ENCODE measurements around the gene RBM4.
"Not testable (repeated sequence)": the region's sequence is repeated elsewhere in the genome, so short reads cannot be mapped to it uniquely, and the experiment has no call there.

The RBM4 gene

DNA sequence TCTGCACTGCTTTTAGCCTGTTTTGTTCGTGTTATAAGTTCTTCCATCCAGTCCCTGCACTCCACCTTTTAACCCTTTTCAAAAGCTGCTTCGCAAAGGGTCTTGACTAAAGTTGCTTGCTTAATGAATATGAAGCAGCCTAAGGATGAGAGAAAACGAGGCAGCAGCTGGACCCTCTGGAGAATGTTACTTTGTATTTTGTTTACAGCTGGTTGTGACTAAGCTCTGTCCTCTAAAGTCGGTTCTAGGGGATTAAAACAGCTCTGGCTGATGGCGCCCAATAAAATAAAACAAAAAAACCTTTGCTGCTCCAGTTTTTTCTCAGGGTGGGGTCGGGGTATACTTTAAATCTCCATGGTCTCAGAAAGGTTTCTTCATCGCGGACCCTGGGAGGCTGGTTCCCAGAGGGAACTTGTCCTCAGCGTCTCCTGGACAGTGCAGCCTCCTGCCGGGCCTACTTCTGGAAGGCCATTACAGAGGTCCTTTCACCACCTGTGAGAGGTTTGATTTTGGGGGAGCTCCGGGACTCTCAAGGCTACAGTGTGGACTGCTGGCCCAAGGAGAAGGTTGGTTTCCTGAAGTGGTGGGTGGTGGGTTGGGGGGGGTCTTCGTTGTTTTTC is 836 bp upstream of the RBM4 start:
- DNase-seq (ENCODE audit: low read depth) = no peak
- TF ChIP-seq, protein P1, sequence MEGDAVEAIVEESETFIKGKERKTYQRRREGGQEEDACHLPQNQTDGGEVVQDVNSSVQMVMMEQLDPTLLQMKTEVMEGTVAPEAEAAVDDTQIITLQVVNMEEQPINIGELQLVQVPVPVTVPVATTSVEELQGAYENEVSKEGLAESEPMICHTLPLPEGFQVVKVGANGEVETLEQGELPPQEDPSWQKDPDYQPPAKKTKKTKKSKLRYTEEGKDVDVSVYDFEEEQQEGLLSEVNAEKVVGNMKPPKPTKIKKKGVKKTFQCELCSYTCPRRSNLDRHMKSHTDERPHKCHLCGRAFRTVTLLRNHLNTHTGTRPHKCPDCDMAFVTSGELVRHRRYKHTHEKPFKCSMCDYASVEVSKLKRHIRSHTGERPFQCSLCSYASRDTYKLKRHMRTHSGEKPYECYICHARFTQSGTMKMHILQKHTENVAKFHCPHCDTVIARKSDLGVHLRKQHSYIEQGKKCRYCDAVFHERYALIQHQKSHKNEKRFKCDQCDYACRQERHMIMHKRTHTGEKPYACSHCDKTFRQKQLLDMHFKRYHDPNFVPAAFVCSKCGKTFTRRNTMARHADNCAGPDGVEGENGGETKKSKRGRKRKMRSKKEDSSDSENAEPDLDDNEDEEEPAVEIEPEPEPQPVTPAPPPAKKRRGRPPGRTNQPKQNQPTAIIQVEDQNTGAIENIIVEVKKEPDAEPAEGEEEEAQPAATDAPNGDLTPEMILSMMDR (IDR thresholded peaks at IDR 0.05; ENCODE audit: low read depth, low read length, missing control alignments) = no peak
- in situ Hi-C loops (cut with HindIII; ENCODE audit: low sequenced_read_pairs) = no loop called here
- peak overlapping the region; percentile 68 for H3K4me3 ChIP-seq (ENCODE audit: low read depth, low read length)

DNA sequence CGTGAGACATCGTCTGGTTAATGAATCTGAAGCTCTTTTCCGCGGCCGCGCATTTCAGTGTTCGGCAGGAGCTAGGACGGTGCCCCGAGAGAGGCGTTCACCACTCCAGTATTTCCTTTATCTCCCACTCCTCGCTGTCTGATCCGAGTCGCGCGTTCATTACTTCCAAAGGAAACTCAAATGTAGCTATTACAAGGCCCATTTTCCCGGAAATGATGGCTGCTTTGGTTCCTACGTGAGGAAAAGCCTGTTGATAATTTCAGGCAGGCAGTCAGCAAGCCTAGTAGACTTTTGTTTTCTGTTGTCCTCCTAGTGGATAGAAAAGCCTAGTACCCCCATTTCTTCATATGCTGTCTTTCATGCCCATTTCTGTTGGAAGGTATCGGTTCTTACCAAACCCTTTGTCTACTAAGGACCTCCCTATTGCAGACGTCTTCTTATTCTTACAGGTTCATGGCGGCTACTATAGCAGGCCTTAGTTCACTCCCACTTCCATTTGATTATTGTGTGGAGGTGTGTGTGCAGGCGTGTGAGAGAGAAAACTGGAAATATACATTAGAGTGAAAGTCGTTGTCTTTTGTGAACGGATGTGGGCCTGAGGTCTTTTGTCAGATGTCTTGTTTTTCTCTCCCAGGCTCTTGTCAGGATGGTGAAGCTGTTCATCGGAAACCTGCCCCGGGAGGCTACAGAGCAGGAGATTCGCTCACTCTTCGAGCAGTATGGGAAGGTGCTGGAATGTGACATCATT is 737 bp downstream of the RBM4 start:
- TF ChIP-seq, protein P1 (IDR thresholded peaks at IDR 0.05; ENCODE audit: low read depth, low read length, missing control alignments) = peak; percentile 9
- DNase-seq (ENCODE audit: low read depth) = no peak
- in situ Hi-C loops (cut with HindIII; ENCODE audit: low sequenced_read_pairs) = no loop called here

DNA sequence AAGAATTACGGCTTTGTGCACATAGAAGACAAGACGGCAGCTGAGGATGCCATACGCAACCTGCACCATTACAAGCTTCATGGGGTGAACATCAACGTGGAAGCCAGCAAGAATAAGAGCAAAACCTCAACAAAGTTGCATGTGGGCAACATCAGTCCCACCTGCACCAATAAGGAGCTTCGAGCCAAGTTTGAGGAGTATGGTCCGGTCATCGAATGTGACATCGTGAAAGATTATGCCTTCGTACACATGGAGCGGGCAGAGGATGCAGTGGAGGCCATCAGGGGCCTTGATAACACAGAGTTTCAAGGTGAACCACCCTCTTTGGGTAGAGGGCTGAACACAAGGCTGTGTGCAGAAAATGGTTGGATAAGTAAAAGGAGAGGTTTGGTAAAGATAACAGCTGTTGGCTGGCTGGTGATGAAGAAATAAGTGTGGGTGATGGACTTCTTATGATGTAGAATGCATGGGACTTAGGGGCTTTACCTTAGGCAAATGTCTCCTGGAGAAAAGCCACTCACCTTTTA is 1.4 kb downstream of the RBM4 start:
- DNase-seq (ENCODE audit: low read depth); in situ Hi-C loops (cut with HindIII; ENCODE audit: low sequenced_read_pairs): not testable (repeated sequence)
- H3K4me3 ChIP-seq (ENCODE audit: low read depth, low read length) = peak overlapping the region; percentile 68

More for the DNA sequence above, 737 bp downstream of the RBM4 start:
- peak overlapping the region; percentile 68 for H3K4me3 ChIP-seq (ENCODE audit: low read depth, low read length)

DNA sequence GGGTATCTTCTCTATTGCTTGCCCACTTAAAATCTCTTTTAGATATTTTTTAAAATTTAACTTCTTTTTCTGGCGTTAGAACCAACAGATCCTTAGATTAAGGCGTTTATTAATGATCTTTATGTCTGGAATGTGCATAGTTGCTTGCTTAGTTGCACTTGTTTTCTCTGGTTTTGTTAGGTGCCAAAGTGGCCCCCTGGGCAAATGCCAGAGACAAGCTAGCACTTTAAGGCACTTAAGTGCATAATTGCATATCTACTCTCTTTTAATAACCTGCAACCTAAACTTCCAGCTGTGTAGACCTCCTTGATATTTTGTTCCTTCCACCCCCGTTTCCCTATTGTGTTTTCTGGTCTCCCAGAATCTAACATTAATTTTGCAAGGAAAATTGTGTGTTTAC is 3.3 kb downstream of the RBM4 start:
- peak overlapping the region; percentile 68 for H3K4me3 ChIP-seq (ENCODE audit: low read depth, low read length)
- TF ChIP-seq, protein P1 (IDR thresholded peaks at IDR 0.05; ENCODE audit: low read depth, low read length, missing control alignments) = no peak
- DNase-seq (ENCODE audit: low read depth) = no peak
- in situ Hi-C loops (cut with HindIII; ENCODE audit: low sequenced_read_pairs) = no loop called here

DNA sequence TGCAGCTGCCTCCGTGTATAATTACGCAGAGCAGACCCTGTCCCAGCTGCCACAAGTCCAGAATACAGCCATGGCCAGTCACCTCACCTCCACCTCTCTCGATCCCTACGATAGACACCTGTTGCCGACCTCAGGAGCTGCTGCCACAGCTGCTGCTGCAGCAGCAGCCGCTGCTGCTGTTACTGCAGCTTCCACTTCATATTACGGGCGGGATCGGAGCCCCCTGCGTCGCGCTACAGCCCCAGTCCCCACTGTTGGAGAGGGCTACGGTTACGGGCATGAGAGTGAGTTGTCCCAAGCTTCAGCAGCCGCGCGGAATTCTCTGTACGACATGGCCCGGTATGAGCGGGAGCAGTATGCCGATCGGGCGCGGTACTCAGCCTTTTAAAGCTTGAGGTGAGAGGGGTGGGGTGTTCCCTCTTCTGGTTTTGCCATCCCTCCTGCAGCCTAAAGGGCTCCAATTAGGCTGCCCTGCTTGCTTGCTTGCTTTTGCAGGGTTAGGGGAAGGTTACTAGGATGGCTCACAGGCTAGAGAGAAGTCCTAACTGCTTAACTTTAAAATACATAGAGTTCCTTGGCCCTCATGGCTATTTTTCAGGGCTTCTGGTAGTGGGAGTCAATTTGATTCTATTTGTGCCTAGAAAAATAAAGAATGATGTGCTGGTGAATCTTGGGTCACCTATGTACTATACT is 5.4 kb downstream of the RBM4 start:
- TF ChIP-seq, protein P1 (IDR thresholded peaks at IDR 0.05; ENCODE audit: low read depth, low read length, missing control alignments) = no peak
- in situ Hi-C loops (cut with HindIII; ENCODE audit: low sequenced_read_pairs) = no loop called here
- DNase-seq (ENCODE audit: low read depth) = no peak
- H3K4me3 ChIP-seq (ENCODE audit: low read depth, low read length) = no peak overlapping the region

DNA sequence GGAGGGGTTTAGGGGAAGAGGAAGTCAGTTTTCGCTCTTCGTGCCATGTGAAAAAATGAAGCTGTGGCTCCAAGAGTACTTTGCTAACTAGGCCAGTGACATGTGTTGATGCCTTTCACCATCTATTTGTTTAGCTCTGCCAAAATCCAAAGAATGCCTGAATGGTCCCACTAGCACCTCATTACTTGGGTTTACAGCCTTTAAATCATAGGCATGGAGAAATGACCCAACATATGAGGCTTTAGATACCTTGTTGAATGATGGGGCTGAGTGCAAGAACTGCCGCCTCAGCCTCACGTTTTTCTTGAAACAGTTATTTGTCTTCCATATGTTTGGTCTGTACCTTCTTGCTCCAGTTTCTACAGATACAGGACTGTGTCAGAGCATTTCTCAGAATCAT is 8.3 kb downstream of the RBM4 start:
- TF ChIP-seq, protein P1 (IDR thresholded peaks at IDR 0.05; ENCODE audit: low read depth, low read length, missing control alignments) = no peak
- in situ Hi-C loops (cut with HindIII; ENCODE audit: low sequenced_read_pairs) = no loop called here
- DNase-seq (ENCODE audit: low read depth) = no peak
- no peak overlapping the region for H3K4me3 ChIP-seq (ENCODE audit: low read depth, low read length)
